SK-N-MC (cell line): ENCODE measurements around the gene S100A1.

ENCODE experiments used
- DNase-seq: peaks from one replicate; pipeline ENCODE4 v3.0.0-alpha.2; 2011; ENCODE audit warnings: low read depth, low spot score
- H3K27ac ChIP-seq: fragments of 200-600 bp; sonication (generic); 2 replicates; pipeline ENCODE4 v1.5.1; 2016; ENCODE audit warnings: mixed run types
- H3K36me3 ChIP-seq: fragments of 200-600 bp; sonication (generic); 2 replicates; pipeline ENCODE4 v1.6.1; 2017; ENCODE audit warnings: antibody characterized with exemption, low read length, mixed read lengths; ENCODE audit not compliant: insufficient read depth
- H3K4me3 ChIP-seq: fragments of 200-600 bp; sonication (generic); 2 replicates; pipeline ENCODE4 v1.5.1; 2016
- H3K9ac ChIP-seq: fragments of 200-600 bp; sonication (generic); 2 replicates; pipeline ENCODE4 v1.8.0; 2017; ENCODE audit warnings: mixed run types, mixed read lengths; ENCODE audit not compliant: insufficient read length
- H3K9me3 ChIP-seq: fragments of 200-600 bp; sonication (generic); 2 replicates; pipeline ENCODE4 v1.6.1; 2017; ENCODE audit warnings: low read depth, mild to moderate bottlenecking, antibody characterized with exemption, low read length, moderate library complexity, mixed read lengths
- EZH2 ChIP-seq: fragments of 200-600 bp; sonication (generic); IDR thresholded peaks from one replicate; pipeline ENCODE4 v1.6.1; 2017; ENCODE audit warnings: antibody characterized with exemption
- FOXP2 ChIP-seq: optimal IDR thresholded peaks from 2 replicates; pipeline ENCODE3; 2011; ENCODE audit warnings: mild to moderate bottlenecking, moderate library complexity; ENCODE audit not compliant: insufficient read depth; ENCODE audit errors: extremely low read length, control extremely low read depth
- POLR2AphosphoS5 ChIP-seq: IDR thresholded peaks from 2 replicates; pipeline ENCODE4 v1.6.1; 2012; ENCODE audit warnings: mild to moderate bottlenecking, low read depth, low read length, borderline replicate concordance

S100A1 gene

DNA sequence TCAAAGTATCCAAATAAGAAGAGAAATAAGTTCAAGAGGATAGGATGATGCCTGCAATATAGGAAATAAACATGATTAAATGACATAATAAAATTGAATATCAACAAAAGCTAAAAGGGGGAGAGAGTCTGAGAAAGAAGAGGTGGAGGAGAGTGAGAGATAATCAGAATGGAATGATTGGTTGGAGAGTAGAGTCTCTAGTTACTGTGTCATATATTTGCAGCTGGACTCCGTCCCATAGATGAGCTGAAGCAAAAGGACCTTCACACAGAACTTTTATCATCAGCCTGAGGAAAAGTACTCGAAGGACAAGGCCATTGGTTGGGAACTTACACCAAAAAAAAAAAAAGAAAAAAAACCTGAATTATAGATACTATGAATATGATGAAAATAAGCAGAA is 39.8 kb upstream of the S100A1 start:
- DNase-seq: no peak

DNA sequence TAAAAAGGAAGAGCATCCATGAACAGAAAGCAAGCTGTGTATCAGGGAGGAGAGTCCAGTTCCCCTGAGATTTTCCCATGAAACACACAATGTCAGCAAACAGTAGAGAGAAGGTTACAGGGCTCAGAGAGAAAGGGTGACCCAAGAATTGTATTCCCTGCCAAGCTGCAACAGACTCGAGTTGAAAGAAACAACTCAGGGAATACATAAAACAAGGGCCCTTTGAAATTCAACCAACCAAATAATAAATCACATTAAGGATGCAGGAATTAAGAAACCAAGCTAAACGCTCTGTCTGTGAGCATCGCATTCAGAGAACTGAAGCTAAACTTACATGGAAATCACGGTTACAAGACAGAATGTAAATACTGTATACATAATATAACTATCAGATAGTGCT is 35.5 kb upstream of the S100A1 start:
- Histone ChIP-seq H3K4me3 (no peak overlapping the region), H3K9me3 (no peaks in the 10 kb centered on the region), H3K36me3 (no peaks in the 10 kb centered on the region), H3K9ac (no peak overlapping the region), H3K27ac (no peak overlapping the region)
- TF ChIP-seq FOXP2 (no peak), EZH2 (no peak), POLR2AphosphoS5 (no peak)
- no peak for DNase-seq

More for the DNA sequence above, 39.8 kb upstream of the S100A1 start:
- no peak overlapping the region for H3K9ac ChIP-seq
- TF ChIP-seq FOXP2: no peak
- no peak for TF ChIP-seq EZH2
- TF ChIP-seq POLR2AphosphoS5: no peak
- H3K9me3 ChIP-seq: no peaks in the 10 kb centered on the region
- H3K4me3 ChIP-seq: no peak overlapping the region
- H3K36me3 ChIP-seq: no peaks in the 10 kb centered on the region
- no peak overlapping the region for H3K27ac ChIP-seq

DNA sequence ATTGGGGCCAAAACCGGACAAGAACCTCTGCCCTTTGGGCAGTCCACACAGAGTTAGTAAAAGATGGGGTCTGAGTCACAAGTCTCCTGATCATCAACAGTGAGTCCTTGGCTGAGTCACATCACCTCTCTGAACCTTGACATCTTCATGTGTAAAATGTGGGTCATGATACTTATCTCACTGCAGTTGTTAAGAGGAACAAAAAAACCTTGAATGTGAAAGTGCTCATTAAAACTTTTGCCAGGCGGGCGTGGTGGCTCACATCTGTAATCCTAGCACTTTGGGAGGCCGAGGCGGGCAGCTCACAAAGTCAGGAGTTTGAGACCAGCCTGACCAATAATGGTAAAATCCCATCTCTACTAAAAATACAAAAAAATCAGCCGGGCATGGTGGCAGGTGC is 31.0 kb upstream of the S100A1 start:
- Histone ChIP-seq H3K36me3 (no peaks in the 10 kb centered on the region), H3K9me3 (no peaks in the 10 kb centered on the region), H3K4me3 (no peak overlapping the region), H3K9ac (no peak overlapping the region), H3K27ac (no peak overlapping the region)
- no peak for DNase-seq
- TF ChIP-seq EZH2: no peak
- TF ChIP-seq FOXP2: no peak
- no peak for TF ChIP-seq POLR2AphosphoS5

DNA sequence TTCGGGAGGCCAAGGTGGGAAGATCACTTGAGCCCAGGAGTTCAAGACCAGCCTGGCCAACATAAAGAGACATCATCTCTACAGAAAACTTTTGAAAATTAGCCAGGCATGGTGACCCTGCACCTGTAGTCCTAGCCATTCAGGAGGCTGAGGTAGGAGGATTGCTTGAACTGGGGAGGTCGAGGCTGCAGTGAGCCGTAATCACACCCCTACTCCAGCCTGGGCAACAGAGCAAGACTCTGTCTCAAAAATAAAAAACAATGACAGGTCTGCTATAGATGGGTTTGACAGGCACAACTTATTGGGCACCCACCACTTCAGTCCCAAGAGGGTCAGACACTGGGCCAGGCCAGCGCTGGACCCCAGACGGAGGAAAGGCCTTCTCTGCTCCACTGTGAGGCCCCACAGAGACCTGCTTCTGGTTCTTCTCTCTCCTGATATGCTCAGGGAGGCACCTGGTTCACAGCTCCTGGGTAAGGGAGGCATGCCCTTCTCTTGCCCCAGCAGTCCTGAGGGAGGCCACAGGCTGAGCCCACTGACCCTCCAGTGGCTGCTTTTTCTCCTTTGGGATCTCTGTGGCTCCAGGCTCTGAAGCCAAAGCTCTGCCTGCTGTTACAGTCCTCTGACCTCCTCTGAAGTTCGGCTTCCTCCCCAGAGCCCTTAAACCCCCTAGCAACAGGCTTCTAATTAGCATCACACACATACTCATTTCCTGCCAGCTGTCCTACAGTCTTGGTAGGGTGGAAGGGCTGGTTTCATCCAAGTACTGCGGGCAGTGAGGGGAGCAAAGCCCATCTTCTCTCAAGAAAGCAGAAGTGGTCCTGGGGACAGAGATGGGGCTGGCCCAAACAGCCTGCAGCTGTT is 29.7 kb upstream of the S100A1 start:
- Histone ChIP-seq H3K9me3 (no peaks in the 10 kb centered on the region), H3K36me3 (no peaks in the 10 kb centered on the region), H3K9ac (no peak overlapping the region), H3K27ac (no peak overlapping the region), H3K4me3 (no peak overlapping the region)
- DNase-seq: no peak
- no peak for TF ChIP-seq FOXP2
- TF ChIP-seq EZH2: no peak
- TF ChIP-seq POLR2AphosphoS5: no peak

DNA sequence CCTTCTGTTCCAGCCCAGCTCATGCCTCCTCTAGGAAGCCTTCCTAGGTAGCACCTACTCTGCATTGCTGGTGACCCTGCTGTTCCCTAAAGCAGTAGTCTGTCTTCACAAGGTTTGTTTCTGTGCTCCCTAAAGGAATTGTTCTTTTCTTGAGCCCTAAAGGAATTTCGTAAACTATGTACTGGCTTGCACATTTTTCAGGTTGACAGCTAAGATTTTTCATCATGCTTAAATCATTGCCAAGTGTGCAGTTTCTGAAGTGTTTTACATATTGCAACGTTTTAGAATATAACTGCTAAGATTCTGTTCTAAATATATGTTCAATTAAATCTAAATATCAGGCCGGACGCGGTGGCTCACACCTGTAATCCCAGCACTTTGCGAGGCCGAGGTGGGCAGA is 28.4 kb upstream of the S100A1 start:
- no peak for TF ChIP-seq EZH2
- no peak for TF ChIP-seq POLR2AphosphoS5
- TF ChIP-seq FOXP2: no peak
- H3K9me3 ChIP-seq: no peaks in the 10 kb centered on the region
- H3K36me3 ChIP-seq: no peaks in the 10 kb centered on the region
- H3K9ac ChIP-seq: no peak overlapping the region
- no peak overlapping the region for H3K4me3 ChIP-seq
- no peak for DNase-seq
- no peak overlapping the region for H3K27ac ChIP-seq

DNA sequence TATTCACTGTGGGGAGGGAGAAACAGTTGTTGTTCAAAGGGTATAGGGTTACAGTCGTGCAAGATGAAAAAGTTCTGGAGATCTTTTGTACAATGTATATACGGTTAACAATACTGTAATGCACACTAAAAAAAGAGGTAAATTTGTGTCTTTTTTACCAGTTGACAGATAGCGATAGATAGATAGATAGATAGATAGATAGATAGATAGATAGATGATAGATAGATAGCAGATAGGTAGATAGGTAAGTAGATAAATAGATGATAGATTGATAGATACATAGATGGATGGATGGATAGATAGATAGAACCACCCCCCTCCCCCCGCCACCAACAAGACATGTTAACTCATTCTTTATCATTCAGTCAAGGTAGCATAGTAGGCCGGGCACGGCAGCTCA is 25.5 kb upstream of the S100A1 start:
- no peak for DNase-seq
- H3K9me3 ChIP-seq: no peaks in the 10 kb centered on the region
- no peak overlapping the region for H3K27ac ChIP-seq
- H3K36me3 ChIP-seq: no peaks in the 10 kb centered on the region
- TF ChIP-seq FOXP2: no peak
- TF ChIP-seq POLR2AphosphoS5: no peak
- TF ChIP-seq EZH2: no peak
- H3K9ac ChIP-seq: no peak overlapping the region
- no peak overlapping the region for H3K4me3 ChIP-seq

DNA sequence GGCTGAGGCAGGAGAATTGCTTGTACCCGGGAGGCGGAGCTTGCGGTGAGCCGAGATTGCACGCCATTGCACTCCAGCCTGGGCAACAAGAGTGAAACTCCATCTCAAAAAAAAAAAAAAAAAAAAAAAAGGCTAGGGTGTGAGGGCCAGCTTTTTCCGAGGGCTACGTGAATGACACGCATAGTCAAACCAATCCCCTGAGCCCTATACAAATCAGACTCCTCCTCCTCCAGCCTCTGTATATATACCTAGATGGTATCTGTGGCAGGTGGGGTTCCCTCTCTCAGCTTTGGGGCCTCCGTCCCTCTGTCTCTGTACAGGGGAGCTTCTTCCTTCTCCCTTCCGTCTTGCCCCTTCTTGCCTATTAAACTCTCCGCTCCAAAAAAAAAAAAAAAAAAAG is 22.0 kb upstream of the S100A1 start:
- TF ChIP-seq FOXP2 (no peak), POLR2AphosphoS5 (no peak), EZH2 (no peak)
- DNase-seq: no peak
- no peak overlapping the region for H3K4me3 ChIP-seq
- H3K27ac ChIP-seq: no peak overlapping the region
- H3K9me3 ChIP-seq: no peaks in the 10 kb centered on the region
- H3K36me3 ChIP-seq: no peaks in the 10 kb centered on the region
- H3K9ac ChIP-seq: no peak overlapping the region

DNA sequence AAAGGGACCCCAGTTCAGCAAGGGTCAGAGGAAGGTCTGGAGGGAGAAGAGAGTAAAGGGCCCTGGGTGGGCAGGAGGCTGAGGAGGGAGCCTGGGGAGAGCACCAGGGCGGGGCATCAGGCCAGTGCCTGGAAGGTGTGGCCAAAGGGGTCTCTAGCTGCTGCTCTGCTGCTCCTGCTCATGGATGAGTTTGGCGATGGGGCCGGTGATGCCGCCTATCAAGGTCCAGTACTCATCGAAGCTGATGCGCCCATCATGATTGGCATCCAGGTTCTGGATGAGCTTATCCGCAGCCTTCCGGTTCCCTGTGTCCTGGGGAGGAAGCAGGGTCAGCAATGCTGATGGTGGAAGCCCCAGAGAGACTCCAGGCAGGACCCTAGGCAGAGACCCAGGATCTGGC is 20.9 kb upstream of the S100A1 start:
- H3K36me3 ChIP-seq: no peaks in the 10 kb centered on the region
- no peaks in the 10 kb centered on the region for H3K9me3 ChIP-seq
- no peak overlapping the region for H3K27ac ChIP-seq
- DNase-seq: no peak
- H3K4me3 ChIP-seq: no peak overlapping the region
- no peak overlapping the region for H3K9ac ChIP-seq
- TF ChIP-seq EZH2 (no peak), FOXP2 (no peak), POLR2AphosphoS5 (no peak)
